NCI-H69 (cell line): Measurements from ENCODE around the gene ATP8A2.

Source experiments
- DNase-seq: peaks from one replicate; lab custom pipeline; 2025; lab: John Stamatoyannopoulos, UW

The ATP8A2 gene

DNA sequence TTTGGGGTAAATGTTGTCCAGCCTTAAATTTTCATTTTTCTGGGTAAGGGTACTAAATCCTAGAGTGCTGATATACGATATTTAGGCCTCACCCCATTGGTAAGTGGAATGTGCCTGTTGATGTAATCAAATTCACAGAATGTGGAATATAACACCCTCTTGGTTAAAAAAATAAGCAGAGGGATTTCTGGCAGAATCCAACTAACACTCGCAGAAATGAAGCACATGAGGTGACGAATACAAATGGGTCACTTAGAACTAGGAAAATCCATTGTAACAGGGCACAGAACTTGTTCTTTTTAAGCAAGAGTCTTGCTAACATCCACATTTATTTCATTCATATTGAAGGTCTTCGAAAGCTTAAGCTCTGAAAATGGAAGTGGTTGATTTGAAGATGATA is 359.8 kb downstream of the ATP8A2 start:
- no peak for DNase-seq

DNA sequence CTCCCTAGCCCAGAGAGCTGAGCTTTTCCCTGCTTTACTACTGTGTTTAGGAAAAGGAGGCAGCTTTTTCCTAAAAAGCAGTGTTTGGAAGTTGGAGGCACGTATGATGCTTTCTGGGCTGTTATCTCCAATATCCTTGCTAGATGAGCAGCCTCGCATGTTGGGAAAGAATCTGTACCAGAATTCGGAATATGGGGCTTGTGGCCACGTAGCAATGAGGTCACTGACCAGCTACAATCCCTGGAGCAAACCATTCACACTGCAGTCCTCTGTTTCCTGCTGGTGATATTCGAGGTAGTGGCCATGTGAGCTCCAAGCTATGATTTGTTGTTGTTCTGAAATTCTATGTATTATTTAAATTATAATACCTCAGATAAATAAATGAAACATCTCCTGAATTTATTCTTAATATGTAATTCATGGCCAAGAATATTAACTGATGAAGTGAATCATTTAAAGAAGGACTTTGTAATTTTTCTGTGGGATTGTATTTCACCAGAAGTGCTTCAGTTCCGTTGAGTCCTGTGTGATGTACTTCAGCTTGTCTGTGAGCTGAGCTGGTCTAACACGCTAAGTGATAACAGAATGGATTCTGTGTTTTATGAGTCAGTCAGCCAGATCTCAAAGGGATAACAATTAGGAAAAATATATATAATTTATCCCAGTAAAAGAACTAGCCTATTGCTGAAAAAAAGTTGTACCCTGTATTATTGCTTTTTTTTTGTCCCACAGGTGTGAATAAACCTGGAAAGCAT is 360.5 kb downstream of the ATP8A2 start:
- DNase-seq: no peak

DNA sequence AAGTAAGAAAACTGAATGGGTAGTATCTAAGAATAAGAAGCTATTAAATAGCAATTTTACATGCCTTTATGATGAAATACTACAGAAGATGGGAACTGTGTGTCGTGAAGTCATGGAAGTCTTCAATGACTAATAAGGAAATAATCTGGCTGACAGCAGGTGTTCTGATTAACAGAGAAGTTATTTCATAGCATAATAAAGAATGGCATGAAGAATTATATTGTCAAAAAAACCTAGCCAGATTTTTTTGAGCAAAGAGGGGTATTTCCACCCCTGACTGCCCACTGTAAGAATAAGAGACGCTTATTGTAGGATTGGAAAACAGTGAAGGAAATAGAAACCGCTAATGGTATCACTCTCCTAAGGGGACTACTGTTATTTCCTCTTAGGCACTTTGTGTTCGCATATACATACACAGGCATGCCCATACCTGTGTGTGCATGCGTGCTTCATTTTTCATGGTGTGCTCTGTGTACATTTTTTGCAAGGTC is 361.3 kb downstream of the ATP8A2 start:
- no peak for DNase-seq

DNA sequence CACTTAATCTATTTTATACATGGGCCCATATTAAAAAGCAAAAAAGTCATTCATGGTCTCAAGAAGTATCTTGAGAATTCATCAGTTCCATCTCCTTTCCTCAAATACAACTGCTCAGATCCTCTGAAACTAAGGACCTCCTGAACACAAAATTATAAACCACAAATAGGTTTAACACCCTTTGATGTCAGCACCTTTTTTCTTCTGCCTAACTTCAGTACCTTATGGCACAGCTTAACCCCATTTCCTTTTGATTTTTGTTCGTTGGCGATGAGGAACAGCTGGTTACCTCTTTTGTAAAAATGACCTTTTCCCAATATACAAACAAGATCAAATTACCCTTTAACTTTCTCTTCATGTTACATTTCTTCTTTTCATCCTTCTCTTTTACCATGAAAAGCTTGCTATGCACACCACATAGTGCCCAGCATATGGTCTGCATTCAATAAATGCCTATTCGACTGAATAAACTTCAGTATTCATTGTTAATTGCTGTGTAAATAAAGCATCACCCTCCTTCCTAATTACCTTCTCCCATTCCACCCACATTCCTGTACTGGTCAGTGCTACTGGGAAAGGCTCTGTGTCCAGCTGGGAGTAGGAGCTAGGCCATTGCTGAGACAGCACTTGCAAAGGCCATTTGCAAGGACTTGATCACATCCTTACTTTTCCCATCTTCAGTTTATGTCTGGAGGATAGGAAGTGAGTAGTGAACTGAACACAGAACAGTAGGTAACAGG is 362.1 kb downstream of the ATP8A2 start:
- peak; percentile 36 for DNase-seq

DNA sequence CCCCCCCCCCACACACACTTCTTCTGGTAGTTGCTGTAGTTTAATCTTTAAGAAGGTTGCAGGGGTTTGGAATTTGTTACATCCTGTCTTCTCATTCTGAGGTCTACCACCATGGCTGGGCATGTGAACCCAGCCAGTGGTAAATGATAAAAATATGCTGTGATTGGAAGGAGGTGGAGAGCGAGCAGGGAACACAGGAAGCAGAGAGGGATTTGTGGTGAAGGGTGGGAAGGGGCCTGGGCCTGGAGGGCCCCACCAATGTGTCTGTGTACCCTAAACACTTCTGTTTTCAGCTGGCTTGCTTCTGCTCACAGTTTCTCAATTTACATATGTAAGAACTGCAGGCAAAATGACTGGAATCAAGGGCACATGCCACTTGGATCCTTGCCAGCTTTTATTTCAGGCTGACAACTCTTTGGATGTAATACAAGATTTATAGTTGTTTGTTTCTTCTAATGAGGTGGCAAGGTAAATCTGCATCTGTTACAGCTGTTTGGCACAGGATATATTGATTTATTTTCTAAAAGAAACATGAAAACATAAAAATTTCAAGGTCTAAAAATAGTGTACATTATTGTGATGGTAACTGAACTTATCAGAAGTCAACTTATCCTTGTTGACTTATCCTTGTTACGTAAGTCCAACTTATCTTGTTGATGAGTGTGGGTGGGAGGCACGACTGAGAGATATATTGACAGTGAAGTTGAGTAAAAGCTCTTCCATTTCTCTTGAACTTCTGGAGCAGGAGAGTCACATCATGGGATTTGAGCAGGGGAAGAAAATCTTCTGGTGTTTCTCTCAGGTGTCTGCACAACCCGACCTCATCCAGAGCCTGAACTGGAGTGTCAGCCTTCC is 366.8 kb downstream of the ATP8A2 start:
- DNase-seq: peak; percentile 1

DNA sequence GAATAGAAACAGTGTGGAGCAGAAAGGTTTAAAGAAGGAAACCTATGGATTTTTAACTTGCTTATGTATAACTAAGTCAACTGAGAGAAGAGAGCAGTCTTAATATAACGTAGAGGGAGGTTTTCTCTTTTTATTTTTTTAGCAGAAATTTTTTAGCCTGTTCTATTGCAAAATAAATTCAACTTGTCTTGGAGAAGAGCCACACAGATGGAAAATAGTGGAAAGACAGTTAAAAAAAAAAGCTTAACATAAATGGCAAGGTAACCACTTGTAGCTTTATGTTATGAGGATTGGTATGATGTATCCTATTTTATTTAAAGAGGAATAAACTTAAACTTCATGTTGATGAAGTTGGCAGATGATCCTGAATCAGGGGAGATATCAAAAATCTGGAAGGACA is 367.6 kb downstream of the ATP8A2 start:
- no peak for DNase-seq

DNA sequence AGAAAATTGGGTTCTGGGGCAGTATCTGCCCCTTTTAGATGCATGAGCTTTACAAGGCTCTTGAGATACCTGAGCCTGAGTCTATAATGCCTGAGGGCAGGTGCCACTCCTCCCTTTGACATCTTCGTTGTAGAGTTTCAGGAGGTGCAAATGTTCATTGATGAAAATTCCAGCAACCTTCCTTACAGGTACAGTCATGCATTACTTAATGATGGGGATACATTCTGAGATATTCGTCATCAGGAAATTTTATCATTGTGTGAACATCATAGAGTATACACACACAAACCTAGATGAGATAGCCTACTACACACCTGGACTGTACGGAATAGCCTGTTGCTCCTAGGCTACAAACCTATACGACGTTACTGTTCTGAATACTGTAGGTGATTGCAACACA is 370.0 kb downstream of the ATP8A2 start:
- DNase-seq: no peak

DNA sequence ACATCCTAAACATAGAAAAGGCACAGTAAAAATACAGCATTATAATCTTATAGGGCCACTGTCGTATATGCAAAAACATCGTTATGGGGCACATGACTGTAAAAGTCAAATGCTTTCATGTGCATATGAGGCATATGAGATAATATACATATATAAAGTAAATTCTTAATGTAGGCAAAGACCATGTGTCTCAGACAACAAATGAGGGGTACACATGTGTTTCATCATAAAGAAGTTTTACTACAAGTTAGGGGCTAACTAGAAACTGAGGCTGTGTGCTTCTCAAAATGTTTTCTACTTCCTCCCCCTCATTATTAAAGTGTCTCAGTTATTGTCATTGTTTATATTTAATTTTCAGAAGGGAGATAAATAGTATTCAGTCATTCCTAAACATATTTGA is 370.4 kb downstream of the ATP8A2 start:
- no peak for DNase-seq

DNA sequence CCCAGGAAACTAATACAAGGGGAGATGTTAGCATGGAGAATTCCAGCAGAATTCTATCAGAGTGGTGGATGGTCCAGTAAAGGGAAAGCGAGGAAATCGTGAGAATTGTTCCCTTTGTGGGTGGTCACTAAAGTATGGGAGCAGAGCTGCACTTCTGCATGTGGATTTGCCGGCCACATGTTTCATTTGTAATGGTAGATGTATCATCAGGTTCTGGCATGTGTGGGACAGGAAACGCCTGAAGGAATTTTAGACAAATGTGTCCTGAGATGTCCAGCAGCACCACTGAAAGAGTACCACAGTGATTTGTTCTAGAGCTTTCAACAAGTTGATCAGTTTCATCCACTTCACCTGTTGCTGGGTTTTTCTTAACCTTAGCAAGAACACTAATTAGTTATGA is 371.6 kb downstream of the ATP8A2 start:
- DNase-seq: no peak

DNA sequence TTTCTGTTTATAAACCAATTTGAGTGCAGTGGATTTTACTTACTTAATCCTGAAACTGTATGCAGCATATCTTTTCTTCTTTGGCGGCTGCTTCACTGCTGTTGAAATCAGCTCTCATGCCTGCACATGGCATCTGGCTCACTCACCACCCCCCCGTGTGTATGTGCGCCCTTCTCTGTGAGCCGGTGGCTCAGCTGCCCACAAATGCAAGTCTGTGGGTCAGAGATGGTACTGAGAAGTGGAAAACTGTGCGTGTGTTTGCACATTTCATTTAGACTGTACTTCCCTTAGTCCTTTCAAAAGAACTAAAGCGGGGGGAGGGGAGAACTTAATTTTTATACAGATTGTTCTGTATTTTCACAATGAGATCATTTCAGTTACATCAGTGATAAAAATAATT is 372.4 kb downstream of the ATP8A2 start:
- no peak for DNase-seq

DNA sequence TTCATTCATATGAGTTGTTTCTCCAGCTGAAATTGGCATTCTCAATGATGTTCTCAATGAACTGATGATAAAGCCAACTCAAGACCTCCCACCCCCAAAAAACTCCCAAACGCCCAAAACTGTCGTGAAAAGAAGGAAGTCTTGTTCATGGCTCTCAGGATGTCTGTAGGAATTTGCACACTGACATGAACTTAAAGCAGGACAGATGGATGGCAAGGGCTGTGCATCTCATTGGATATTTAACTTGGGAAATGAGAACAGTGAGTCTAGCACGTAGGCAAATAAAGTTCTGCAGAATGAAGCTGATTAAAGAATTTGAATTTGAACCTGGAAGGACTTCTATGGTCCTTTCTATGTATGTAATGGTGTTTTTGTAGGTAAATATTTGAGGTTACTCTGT is 374.4 kb downstream of the ATP8A2 start:
- no peak for DNase-seq

DNA sequence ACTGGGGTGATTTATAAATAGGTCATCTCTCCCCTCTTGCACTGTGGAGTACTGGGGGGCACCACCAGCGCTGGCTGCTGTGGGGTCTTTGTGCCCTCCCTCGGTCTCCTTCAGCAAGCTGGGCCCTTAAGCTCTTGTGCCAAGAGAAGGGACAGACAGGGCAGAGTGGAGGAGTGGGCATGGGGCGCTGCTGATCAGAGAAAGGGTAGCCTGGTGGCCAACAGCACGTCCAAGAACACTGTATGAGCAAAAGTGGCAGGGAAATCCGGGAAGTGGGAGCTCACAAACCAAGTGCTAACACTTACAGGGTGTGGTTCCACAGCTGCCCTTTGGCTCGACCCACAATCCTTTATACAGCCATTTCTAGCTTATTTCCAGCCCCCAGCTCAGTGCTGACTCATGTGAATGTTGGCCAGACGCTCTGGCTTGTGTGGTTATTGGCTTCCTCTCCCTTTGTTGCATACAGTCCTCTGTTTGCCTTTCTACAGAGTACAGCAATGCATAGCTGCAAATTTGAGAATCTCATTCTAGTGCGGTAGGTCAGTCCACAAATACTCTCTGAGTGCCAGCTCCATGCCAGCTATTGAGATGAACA is 381.3 kb downstream of the ATP8A2 start:
- DNase-seq: no peak

DNA sequence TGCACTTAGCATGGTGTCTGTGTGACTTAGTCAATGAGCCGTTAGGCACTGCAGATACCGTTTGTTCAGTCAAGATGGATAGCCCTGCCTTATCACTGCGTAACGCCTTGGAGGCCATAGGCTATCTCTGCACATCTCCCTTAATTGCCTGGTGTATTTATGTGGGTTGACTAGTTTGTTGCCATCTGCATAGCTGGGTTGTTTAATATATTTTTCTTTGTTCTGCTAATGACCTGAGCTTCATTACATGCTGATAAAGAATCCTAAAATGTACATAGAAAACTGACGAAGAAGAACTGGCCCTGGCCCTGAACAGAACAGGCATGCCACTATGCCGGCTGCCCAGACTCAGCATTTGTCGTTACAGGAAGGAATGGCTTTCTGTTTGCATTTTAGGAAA is 382.2 kb downstream of the ATP8A2 start:
- DNase-seq: no peak

DNA sequence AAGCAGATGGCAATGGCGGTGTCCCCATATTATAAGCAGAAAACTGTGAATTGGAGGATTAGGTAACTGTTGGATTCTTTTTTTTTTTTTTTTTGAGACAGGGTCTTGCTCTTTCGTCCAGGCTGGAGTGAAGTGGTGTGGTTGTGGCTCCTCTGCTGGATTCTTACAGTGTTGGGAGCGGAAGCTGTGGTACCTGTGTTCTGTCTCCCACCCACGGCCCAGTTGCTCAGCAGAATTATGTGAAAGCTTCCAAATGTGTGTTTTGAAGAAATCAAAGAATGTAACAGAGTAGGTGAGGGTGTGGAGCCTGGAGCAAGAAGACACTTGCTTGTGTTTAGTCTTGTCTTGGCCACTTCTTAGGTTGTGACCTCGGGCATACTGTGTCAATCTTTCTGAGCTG is 384.5 kb downstream of the ATP8A2 start:
- no peak for DNase-seq

DNA sequence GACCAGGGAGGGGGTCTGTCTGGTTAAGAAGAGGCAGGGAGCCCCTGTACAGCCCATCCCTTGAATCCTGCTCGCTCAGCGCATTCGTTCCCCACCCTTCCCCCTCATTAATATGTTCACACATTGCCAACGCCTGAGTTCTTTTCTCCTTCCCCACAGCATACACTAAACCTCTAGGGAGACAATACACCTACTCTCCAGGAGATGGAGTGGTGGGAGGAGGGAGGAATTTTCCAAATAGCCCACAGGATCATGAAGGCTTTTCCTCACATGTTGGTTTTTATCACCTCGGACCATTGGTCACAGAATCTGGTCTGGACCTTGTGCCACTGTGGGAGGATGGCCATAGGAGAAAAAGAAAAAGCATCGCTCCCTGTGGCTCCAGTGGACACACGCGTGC is 385.1 kb downstream of the ATP8A2 start:
- no peak for DNase-seq

DNA sequence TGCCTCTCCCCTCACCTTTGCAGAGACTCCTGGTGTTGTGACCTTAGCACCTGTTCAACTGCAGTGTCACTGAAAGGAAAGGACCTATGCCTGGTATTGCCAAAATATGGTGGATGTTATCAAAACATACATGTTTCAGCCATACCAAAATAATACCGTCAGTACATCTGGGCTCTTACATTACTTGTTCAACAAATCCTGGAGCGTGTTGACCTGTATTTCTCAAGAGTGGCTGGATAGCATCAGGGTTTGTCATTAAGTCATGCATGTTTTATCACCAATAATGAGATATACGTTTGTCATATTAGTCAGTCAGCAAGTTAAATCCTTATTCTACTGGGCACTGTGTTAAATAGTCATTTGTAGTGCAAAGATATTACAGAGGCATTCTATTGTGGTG is 389.3 kb downstream of the ATP8A2 start:
- no peak for DNase-seq

DNA sequence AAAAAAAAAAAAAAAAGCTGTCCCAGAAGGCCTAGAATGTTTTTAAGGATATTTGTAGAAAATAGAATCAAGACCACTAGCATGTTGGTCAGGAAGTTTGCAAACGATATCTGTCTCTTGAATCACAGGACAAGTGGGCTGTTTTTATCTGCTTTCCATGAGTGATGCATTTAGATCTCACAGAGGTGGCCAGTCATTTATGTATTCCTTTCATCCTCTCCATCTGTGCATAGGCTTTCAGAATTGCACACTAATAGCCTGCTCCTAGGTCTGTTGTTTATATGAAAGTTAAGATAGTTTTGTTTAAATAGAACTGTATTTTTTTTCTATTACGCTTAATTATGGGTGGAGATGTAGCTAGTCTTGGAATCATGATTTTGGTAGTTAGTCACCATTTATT is 390.5 kb downstream of the ATP8A2 start:
- no peak for DNase-seq

DNA sequence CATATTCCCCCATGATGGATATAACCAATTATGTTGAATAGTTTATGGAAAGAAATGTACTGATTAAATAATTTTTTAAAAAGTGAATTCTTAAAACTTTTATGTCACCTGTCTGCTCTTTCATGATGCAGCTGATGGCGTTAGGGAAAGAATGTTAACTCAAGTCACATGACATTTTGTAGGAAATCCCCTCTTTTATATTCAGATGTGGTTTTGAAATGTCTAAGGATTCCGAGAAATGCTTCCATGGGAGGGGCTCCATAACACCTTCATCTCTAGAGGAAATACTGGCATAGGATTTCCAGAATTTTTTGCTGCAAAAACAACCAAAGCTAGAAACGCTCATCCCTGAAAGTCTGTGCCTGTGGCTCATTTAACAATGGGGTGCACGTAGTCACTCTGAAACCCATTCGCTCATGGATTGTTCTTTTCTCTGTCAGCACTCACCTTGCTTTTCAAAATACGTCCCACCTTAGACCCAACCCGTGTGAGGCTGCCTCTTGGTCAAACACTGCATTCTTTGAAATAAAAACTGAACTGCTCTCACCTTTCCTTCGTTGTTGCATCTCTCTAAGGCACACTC is 391.1 kb downstream of the ATP8A2 start:
- DNase-seq: no peak

DNA sequence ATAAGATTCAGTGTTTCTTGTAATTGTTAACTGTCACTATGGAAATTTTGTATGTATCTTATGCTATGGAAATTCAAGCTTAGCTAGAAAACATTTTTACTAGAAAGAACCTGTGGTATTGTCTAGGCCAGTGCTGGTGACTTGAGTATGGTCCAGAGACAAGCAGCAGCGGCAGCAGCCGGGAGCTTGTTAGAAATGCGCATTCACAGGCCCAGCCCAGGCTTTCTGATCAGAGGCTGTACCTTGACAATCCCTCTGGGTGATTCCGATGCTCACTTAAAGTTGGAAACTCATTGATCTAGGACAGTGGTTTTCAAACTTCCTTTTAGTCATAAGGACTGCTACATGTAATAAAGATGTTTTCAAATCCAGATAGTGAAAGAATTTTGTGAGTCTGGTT is 392.6 kb downstream of the ATP8A2 start:
- DNase-seq: no peak

DNA sequence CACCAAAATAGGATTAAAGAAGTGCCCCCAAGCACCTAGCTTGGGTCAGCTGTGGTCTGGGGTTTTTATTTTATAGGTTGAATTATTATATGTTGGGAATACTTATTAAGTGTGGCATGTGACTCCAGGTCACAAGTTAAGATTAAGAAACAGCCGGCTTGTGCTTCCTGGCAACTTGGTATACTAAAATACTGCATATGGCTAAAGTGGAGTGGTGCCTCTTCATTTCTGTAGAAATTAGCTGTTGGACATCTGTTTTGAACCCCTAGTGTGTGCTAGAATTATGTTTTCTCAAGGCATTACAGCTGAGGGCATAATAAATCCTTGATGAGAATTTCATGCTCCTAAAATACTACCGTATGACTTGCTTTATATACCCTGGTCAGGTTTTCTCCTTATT is 393.5 kb downstream of the ATP8A2 start:
- DNase-seq: no peak

DNA sequence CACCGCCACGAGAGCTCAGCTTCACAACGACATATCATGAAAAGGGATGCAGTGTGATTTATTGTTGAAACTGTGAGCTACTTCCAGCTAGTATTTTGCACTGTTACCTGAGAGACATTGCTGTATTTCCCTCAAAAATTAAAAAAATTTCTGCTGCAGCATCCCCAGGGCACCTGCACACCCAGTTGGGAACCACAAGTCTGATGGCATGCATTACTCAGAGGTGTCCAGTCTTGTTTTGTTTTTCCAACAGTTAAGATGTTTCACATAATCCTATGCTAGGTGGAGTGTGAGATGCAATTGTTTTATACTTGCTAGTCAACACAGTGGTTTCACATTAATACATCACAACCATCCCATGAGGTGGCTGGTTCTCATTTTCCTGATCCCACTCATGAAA is 394.8 kb downstream of the ATP8A2 start:
- DNase-seq: no peak

DNA sequence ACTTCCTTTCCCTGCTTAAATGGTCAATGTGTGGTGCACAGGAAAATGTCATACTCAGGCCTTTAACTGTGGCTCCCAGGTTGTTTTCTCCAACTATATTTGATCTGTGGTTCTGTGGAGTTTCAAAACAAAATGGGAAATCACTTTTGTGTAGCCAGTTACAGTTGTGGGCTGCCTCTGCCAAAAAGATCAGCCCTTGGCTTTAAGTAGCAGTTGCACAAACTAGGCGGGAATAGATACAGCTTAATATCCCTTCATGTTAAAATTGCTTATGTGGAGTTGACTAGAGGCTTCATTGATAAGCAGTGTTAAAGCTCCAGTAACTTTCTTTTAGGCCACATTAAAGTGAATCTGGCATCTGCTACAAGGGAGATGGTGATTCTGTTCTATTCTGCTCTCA is 395.2 kb downstream of the ATP8A2 start:
- no peak for DNase-seq
